Naive thymus-derived CD4-positive, alpha-beta T cell (primary cell): ENCODE measurements around the gene NCF2. TPM values are rescaled to one million over a fixed set of nuclear protein-coding genes. Genes with fewer than 3 reads are reported as not detected.

ENCODE experiments used
- ATAC-seq: fragments of 150-1000 bp; cut with Tn5 transposase; 2 replicates; pipeline ENCODE4 v1.10.0; 2021; ENCODE audit warnings: mild to moderate bottlenecking, moderate library complexity
- CTCF ChIA-PET: fragments of 350-600 bp; sonication (Branson Sonifier 250); formaldehyde crosslinking; loops from one replicate; lab custom pipeline; 2021; ENCODE audit warnings: antibody characterized with exemption; lab: Charles Lee
- POLR2A ChIA-PET: fragments of 350-600 bp; sonication (Branson Sonifier 250); formaldehyde crosslinking; loops from one replicate; lab custom pipeline; 2021; ENCODE audit warnings: antibody characterized with exemption, inconsistent platforms; lab: Charles Lee
- DNase-seq, 9 donors: peaks; one replicate each; pipeline versions ENCODE4 v3.0.0 to v3.0.0-alpha.2; 2020 to 2022; ENCODE audit warnings: mixed read lengths in 1 of 9
- H3K27ac ChIP-seq: one replicate; pipeline ENCODE4 v1.7.0; 2013; ENCODE audit warnings: mild to moderate bottlenecking, low read depth, low read length, moderate library complexity
- H3K27me3 ChIP-seq, 2 donors: one replicate each; pipeline ENCODE4 v1.7.0; 2013; ENCODE audit warnings: low read length in 2 of 2, mild to moderate bottlenecking in 2 of 2, moderate library complexity in 2 of 2; ENCODE audit not compliant: control insufficient read depth in 2 of 2, insufficient read depth in 2 of 2
- H3K36me3 ChIP-seq, 3 experiments: 1 replicate in 2 of 3; 2 replicates in 1 of 3; pipeline ENCODE4 v1.7.0; 2013; ENCODE audit warnings: low read length in 3 of 3, mild to moderate bottlenecking in 3 of 3, moderate library complexity in 1 of 3; ENCODE audit not compliant: insufficient read depth in 3 of 3, control insufficient read depth in 2 of 3
- H3K4me1 ChIP-seq, 2 donors: one replicate each; pipeline ENCODE4 v1.7.0; 2013; ENCODE audit warnings: low read length in 2 of 2, mild to moderate bottlenecking in 2 of 2, moderate library complexity in 1 of 2; ENCODE audit not compliant: control insufficient read depth in 2 of 2, insufficient read depth in 2 of 2
- H3K4me3 ChIP-seq: 2 replicates; pipeline ENCODE4 v1.7.0; 2013; ENCODE audit warnings: mild to moderate bottlenecking, low read length
- H3K9me3 ChIP-seq, 3 experiments: 1 replicate in 2 of 3; 2 replicates in 1 of 3; pipeline ENCODE4 v1.7.0; 2013; ENCODE audit warnings: low read length in 3 of 3; ENCODE audit not compliant: control insufficient read depth in 2 of 3
- H3K27ac Mint-ChIP-seq, 9 donors: one replicate each; pipeline ENCODE4 v1.8.0; 2020 to 2022; ENCODE audit warnings: mixed read lengths in 9 of 9, mild to moderate bottlenecking in 8 of 9, moderate library complexity in 5 of 9, inconsistent platforms in 2 of 9
- H3K27me3 Mint-ChIP-seq, 5 donors: one replicate each; pipeline ENCODE4 v1.8.0; 2021 to 2022; ENCODE audit warnings: mixed read lengths in 5 of 5, mild to moderate bottlenecking in 1 of 5
- H3K36me3 Mint-ChIP-seq, 5 donors: one replicate each; pipeline ENCODE4 v1.8.0; 2020 to 2022; ENCODE audit warnings: mixed read lengths in 5 of 5, mild to moderate bottlenecking in 3 of 5, inconsistent platforms in 1 of 5
- H3K4me1 Mint-ChIP-seq, 7 donors: one replicate each; pipeline ENCODE4 v1.8.0; 2020 to 2022; ENCODE audit warnings: mixed read lengths in 7 of 7, mild to moderate bottlenecking in 3 of 7, inconsistent platforms in 1 of 7
- H3K4me3 Mint-ChIP-seq, 10 donors: one replicate each; pipeline ENCODE4 v1.8.0; 2020 to 2022; ENCODE audit warnings: mild to moderate bottlenecking in 10 of 10, mixed read lengths in 10 of 10, moderate library complexity in 6 of 10, inconsistent platforms in 2 of 10
- H3K9me3 Mint-ChIP-seq, 11 donors: one replicate each; pipeline ENCODE4 v1.8.0; 2020 to 2022; ENCODE audit warnings: mixed read lengths in 11 of 11, mild to moderate bottlenecking in 4 of 11, inconsistent platforms in 1 of 11, moderate library complexity in 1 of 11
- intact Hi-C, 2 donors: fragments of 100-400 bp; cut with micrococcal nuclease; formaldehyde crosslinking; loops; one replicate each; pipeline ENCODE4 v1.15.1; 2023
- polyA plus RNA-seq, 2 donors: library from polyadenylated mRNA; unstranded; fragments of 300-500 nt; fragmentation: Illumina TruSeq; gene quantifications; one replicate each; pipeline ENCODE4 v1.2.3, GENCODE V29; 2021
- total RNA-seq, 6 experiments: library from RNA in 5 of 6; stranded (reverse) in 5 of 6; gene quantifications; 1 replicate in 5 of 6; 2 replicates in 1 of 6; pipeline ENCODE4 v1.2.3 and lab custom pipeline; 2021 to 2026

NCF2 gene, protein sequence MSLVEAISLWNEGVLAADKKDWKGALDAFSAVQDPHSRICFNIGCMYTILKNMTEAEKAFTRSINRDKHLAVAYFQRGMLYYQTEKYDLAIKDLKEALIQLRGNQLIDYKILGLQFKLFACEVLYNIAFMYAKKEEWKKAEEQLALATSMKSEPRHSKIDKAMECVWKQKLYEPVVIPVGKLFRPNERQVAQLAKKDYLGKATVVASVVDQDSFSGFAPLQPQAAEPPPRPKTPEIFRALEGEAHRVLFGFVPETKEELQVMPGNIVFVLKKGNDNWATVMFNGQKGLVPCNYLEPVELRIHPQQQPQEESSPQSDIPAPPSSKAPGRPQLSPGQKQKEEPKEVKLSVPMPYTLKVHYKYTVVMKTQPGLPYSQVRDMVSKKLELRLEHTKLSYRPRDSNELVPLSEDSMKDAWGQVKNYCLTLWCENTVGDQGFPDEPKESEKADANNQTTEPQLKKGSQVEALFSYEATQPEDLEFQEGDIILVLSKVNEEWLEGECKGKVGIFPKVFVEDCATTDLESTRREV
- total RNA-seq (100 to 1,000 TPM in 1 of 5 experiments, 10 to 100 TPM in 2, 1 to 10 TPM in 2; 2.2 to 145 (median 15.2) TPM), polyA plus RNA-seq (1 to 10 TPM in 1 of 2 donors, under 1 TPM in 1; 0.43 to 3.8 TPM), total RNA-seq (lab: John Stamatoyannopoulos, UW) (not detected)

DNA sequence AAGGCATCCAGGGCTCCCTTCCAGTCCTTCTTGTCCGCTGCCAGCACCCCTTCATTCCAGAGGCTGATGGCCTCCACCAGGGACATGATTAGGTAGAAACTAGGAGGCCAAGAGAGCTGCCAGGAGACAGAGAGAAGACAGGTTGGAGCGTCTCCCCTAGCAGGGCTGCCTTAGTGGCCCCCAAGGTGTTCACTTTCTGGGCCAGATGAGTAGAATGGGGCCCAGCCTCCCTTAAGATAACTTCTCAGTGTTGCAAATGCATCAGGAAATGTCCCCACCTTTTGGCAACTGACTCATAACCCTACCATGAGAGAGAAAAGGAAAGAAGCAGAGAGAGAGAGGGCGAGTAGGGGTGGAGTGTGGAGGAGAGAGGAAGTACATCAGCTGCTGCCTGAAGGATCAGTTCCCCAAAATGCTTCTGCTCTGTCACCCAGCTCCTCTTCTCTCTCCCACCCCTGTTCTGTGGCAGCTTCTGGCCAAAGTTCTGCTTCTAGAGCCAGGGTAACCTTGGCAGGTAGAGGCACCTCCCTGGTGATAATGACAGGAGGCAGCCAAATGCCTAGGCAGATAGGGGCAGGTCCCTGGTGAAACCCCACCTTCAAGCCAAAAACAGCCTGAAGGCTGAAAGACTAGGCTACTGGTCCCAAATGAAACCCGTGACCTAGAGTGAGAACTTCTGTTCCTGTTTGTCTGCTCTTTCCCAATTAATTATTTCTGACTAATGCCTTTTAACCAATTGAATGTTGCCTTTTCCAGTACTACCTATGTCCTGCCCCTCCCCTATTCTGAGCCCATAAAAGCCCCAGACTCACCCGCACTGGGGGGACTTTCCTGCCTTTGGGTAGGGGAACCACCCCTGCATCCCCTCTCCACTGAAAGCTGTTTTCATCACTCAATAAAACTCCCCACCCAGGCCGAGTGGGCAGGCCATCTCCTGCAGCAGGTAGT, at the start of gene NCF2:
TSS of gene NCF2 (minus strand) at position 216 of the 948 bp plus-strand sequence. CDS start at position 86, 130 bp downstream.
- H3K4me1 Mint-ChIP-seq, result peaks cover 0 to 44% (median 19%) of the 10 kb centered on the region in 7 donors
- H3K27ac Mint-ChIP-seq, result peak within 1 kb of the TSS in 4 of 9 donors; percentile 36 to 87 (median 64)
- Histone ChIP-seq H3K36me3 (no peaks in the 10 kb centered on the region), H3K9me3 (no peaks in the 10 kb centered on the region), H3K4me3 (no peak within 1 kb of the TSS), H3K27me3 (no peaks in the 10 kb centered on the region), H3K4me1 (peaks cover 3 to 9% of the 10 kb centered on the region in 2 donors), H3K27ac (no peak within 1 kb of the TSS)
- DNase-seq (peak in 1 of 9 donors; percentile 46), ATAC-seq (peak; percentile 90)
- intact Hi-C loops, result loop anchor here in 1 of 2 donors (1.0 to 5.0 kb wide), 3 partner anchors 45 to 252 kb away; partner anchors contain the start of gene ARPC5
- ChIA-PET POLR2A (interaction anchor here (1.1 kb wide), 1 partner anchor 9 kb away, joined by 3 read pairs; no protein-coding TSS in a partner anchor), CTCF (interaction anchor here (1.1 kb wide), 1 partner anchor 8 kb away, joined by 3 read pairs; no protein-coding TSS in a partner anchor)
- peaks cover 0 to 5% (median 0%) of the 10 kb centered on the region in 5 donors for H3K27me3 Mint-ChIP-seq
- H3K4me3 Mint-ChIP-seq, result peak within 1 kb of the TSS in 5 of 10 donors; percentile 20 to 81 (median 25)
- H3K9me3 Mint-ChIP-seq, result no peaks in the 10 kb centered on the region
- peaks cover 0 to 12% (median 0%) of the 10 kb centered on the region in 5 donors for H3K36me3 Mint-ChIP-seq

DNA sequence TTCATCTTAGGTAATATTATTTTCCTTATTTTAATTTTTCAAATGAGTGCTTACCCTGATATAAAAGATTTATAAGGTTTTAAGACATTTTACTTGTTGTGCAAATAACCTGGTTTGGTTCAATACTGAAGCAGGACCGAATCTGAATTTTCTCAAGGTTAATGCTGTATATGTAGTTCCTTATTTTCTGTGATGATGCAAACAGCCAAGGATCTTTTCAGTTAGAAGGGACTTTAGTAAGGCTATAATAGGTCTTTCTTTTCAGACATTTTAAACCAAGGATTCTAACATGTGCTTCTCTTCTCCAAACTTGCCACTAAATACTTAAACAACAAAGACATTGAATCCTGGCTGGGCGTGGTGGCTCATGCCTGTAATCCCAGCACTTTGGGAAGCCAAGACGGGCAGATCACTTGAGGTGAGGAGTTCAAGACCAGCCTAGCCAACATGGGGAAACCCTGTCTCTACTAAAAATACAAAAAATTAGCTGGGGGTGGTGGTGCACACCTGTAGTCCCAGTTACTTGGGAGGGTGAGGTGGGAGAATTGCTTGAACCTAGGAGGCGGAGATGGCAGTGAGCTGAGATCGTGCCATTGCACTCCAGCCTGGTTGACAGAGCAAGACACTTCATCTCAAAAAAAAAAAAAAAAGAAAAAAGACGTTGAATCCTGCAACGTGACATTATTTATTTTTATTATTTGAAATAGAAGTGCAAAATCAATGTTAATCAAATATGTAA, 48.6 kb upstream of the NCF2 start:
- Histone ChIP-seq H3K27ac (no peak overlapping the region), H3K4me1 (peaks cover 0 to 2% of the 10 kb centered on the region in 2 donors), H3K9me3 (no peaks in the 10 kb centered on the region), H3K27me3 (no peaks in the 10 kb centered on the region), H3K36me3 (no peaks in the 10 kb centered on the region), H3K4me3 (no peak overlapping the region)
- H3K27me3 Mint-ChIP-seq, result peaks cover 0 to 37% (median 0%) of the 10 kb centered on the region in 5 donors
- H3K4me1 Mint-ChIP-seq, result peaks cover 8 to 26% (median 20%) of the 10 kb centered on the region in 7 donors
- ChIA-PET POLR2A (no interaction called here), CTCF (interaction anchor here (0.7 to 1.9 kb wide), 2 partner anchors 17 to 604 kb away, joined by 3 to 7 read pairs; no protein-coding TSS in a partner anchor)
- H3K27ac Mint-ChIP-seq, result peak overlapping the region in 1 of 9 donors; percentile 21
- peaks cover 0 to 3% (median 0%) of the 10 kb centered on the region in 11 donors for H3K9me3 Mint-ChIP-seq
- H3K4me3 Mint-ChIP-seq, result no peak overlapping the region
- DNase-seq (no peak), ATAC-seq (no peak)
- H3K36me3 Mint-ChIP-seq, result peaks cover 0 to 6% (median 4%) of the 10 kb centered on the region in 5 donors
- intact Hi-C loops, result loop anchor here (5.0 to 10.0 kb wide), 6 partner anchors 746 to 1926 kb away; partner anchors contain the start of genes C1orf21 (in 1 of the 2), IVNS1ABP (in 1 of the 2) and RNF2 (in 1 of the 2)

DNA sequence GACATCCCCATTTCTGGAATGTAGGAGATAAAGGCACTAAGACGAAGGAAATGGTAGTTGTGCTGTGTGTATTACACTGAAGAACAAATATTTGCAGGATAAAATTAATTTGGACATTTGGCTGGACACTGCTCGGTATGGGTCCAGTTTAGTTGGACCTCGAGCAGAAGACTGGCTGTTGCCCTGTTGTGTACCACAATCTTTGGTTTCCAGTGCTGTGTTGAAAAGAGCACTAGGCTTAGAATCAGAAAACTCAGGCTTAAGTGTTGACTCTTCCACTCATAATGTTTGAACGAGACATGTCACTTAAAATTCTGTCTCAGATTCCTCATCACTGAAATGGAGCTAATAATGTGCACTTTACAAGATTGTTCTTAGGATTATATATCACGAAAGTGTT, 46.5 kb upstream of the NCF2 start:
- ChIA-PET POLR2A (interaction anchor here (0.7 kb wide), 1 partner anchor 16 kb away, joined by 4 read pairs; the partner anchor contains the start of gene APOBEC4), CTCF (interaction anchor here (0.7 to 1.9 kb wide), 2 partner anchors 18 to 19 kb away, joined by 4 to 7 read pairs; no protein-coding TSS in a partner anchor)
- Mint-ChIP-seq H3K4me1 (peaks cover 14 to 41% (median 33%) of the 10 kb centered on the region in 7 donors), H3K27ac (peak overlapping the region; percentile 89 to 100 (median 99)), H3K4me3 (peak overlapping the region; percentile 95 to 100 (median 100)), H3K9me3 (peaks cover 0 to 3% (median 0%) of the 10 kb centered on the region in 11 donors), H3K27me3 (peaks cover 0 to 34% (median 0%) of the 10 kb centered on the region in 5 donors), H3K36me3 (peaks cover 2 to 17% (median 4%) of the 10 kb centered on the region in 5 donors)
- intact Hi-C loops, result loop anchor here (1.0 to 10.0 kb wide), 9 partner anchors 16 to 1928 kb away; partner anchors contain the start of genes C1orf21 (in 1 of the 2), DHX9 (in 1 of the 2), IVNS1ABP (in 1 of the 2) and RNF2 (in 1 of the 2)
- Histone ChIP-seq H3K27ac (no peak overlapping the region), H3K9me3 (no peaks in the 10 kb centered on the region), H3K36me3 (no peaks in the 10 kb centered on the region), H3K4me1 (peaks cover 8 to 14% of the 10 kb centered on the region in 2 donors), H3K27me3 (no peaks in the 10 kb centered on the region), H3K4me3 (no peak overlapping the region)
- ATAC-seq (no peak), DNase-seq (no peak)

- Mint-ChIP-seq H3K4me1 (peaks cover 12 to 45% (median 36%) of the 10 kb centered on the region in 7 donors), H3K4me3 (peak overlapping the region; percentile 95 to 100 (median 100)), H3K27me3 (peaks cover 0 to 30% (median 0%) of the 10 kb centered on the region in 5 donors), H3K36me3 (peaks cover 4 to 19% (median 5%) of the 10 kb centered on the region in 5 donors), H3K27ac (peak overlapping the region; percentile 89 to 100 (median 99)), H3K9me3 (peaks cover 0 to 3% (median 0%) of the 10 kb centered on the region in 11 donors)
- Histone ChIP-seq H3K9me3 (no peaks in the 10 kb centered on the region), H3K4me1 (peaks cover 8 to 17% of the 10 kb centered on the region in 2 donors), H3K27me3 (no peaks in the 10 kb centered on the region), H3K27ac (peak overlapping the region; percentile 80), H3K36me3 (no peaks in the 10 kb centered on the region), H3K4me3 (peak overlapping the region; percentile 94)
- CTCF ChIA-PET, result no interaction called here
- POLR2A ChIA-PET, result no interaction called here
- DNase-seq, result no peak
- intact Hi-C loops, result loop anchor here (1.0 to 10.0 kb wide), 9 partner anchors 16 to 1928 kb away; partner anchors contain the start of genes C1orf21 (in 1 of the 2), DHX9 (in 1 of the 2), IVNS1ABP (in 1 of the 2) and RNF2 (in 1 of the 2)
- no peak for ATAC-seq
Observed at GRCh38 chr1:183636334-183636682, 46.0 kb upstream of the NCF2 start.

DNA sequence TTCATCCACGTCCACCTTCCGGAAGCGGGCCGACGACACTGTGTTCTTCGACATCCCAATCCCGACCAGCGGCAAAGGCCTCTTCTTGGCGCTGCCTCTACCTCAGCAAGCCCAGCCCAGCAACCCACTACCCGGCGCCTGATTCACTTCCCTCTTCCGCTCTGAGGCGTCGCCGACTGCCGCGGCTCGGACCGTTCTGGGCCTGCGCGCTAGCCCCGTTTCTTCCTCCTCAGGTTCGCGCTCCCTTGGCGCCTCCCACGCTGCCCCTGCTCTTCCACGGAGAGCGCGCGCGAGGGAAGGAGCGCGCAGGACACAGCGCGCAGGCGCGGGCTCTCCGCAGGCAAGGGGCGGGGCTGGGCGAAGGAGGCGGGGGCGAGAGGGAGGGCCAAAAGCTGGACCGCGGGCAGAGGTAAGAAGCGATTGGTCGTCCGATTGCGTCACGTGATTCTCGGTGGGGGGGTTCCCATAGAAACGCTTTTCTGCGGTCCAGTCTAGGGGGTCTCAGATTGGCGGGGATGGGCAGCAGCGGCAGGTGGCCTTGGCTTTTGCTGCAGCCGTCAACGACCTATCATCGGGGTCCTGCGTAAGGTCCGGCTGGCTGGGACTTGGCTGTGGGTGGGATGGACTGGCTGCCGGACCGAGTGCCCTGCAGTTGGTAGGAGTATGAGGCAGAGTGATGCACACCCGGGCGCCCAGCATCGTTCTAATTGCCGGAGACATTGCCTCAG, 45.5 kb upstream of the NCF2 start, which contains the start of gene ARPC5:
TSS of gene ARPC5 (minus strand) at position 178 of the 728 bp plus-strand sequence. CDS start at position 54, 124 bp downstream.
- Mint-ChIP-seq H3K4me3 (peak within 1 kb of the TSS; percentile 95 to 100 (median 100)), H3K36me3 (peaks cover 5 to 21% (median 7%) of the 10 kb centered on the region in 5 donors), H3K4me1 (peaks cover 15 to 50% (median 39%) of the 10 kb centered on the region in 7 donors), H3K27me3 (peaks cover 0 to 27% (median 0%) of the 10 kb centered on the region in 5 donors), H3K27ac (peak within 1 kb of the TSS; percentile 94 to 100 (median 99)), H3K9me3 (peaks cover 0 to 3% (median 0%) of the 10 kb centered on the region in 11 donors)
- POLR2A ChIA-PET, result no interaction called here
- Histone ChIP-seq H3K4me1 (peaks cover 14 to 22% of the 10 kb centered on the region in 2 donors), H3K9me3 (no peaks in the 10 kb centered on the region), H3K27ac (peak within 1 kb of the TSS; percentile 80), H3K27me3 (no peaks in the 10 kb centered on the region), H3K4me3 (peak within 1 kb of the TSS; percentile 94), H3K36me3 (peaks cover under 1 to 2% (median 2%) of the 10 kb centered on the region in 3 experiments)
- DNase-seq, result peak; percentile 90 to 98 (median 92)
- CTCF ChIA-PET, result no interaction called here
- ATAC-seq, result peak; percentile 92
- intact Hi-C loops, result loop anchor here (1.0 to 10.0 kb wide), 19 partner anchors 17 to 1929 kb away; partner anchors contain the start of genes DHX9 (in 2 of the 2), SMG7 (in 2 of the 2), SWT1 (in 2 of the 2) and TRMT1L (in 2 of the 2)
